Endothelial cell of umbilical vein (primary cell): ENCODE data around the gene XYLT1. TPM values are rescaled to one million over a fixed set of nuclear protein-coding genes. Genes with fewer than 3 reads are reported as not detected.

Source experiments
- BruUV-seq: library from RNA; stranded (reverse); fragments of 400-500 nt; replicated peaks from 2 replicates; lab custom pipeline; 2021; lab: Mats Ljungman, UMichigan
- CTCF ChIA-PET: fragments of 300-600, 350-600 bp; sonication (Branson Sonifier 250); formaldehyde crosslinking; loops from one replicate; lab custom pipeline; 2021; ENCODE audit warnings: antibody characterized with exemption, inconsistent platforms; lab: Charles Lee
- POLR2A ChIA-PET: fragments of 300-600, 350-600 bp; sonication (Branson Sonifier 250); formaldehyde crosslinking; loops from one replicate; lab custom pipeline; 2021; ENCODE audit warnings: antibody characterized with exemption, inconsistent platforms; lab: Charles Lee
- DNase-seq: peaks from one replicate; pipeline ENCODE4 v3.0.0-alpha.2; 2011; ENCODE audit warnings: low read depth, low spot score
- FAIRE-seq: peaks from 2 replicates; lab custom pipeline; 2011; peaks lifted over from hg19 to GRCh38; lab: Jason Lieb, UNC
- H2AFZ ChIP-seq: 2 replicates; pipeline ENCODE4 v1.6.0; 2012; ENCODE audit warnings: low read depth, low read length, control low read depth, inconsistent platforms
- H3K27ac ChIP-seq: 2 replicates; pipeline ENCODE4 v1.5.1; 2011; ENCODE audit warnings: low read depth, mild to moderate bottlenecking, control low read depth, low read length, moderate library complexity; ENCODE audit not compliant: insufficient read depth
- H3K27me3 ChIP-seq, 2 experiments: 2 replicates each; pipeline versions ENCODE4 v1.6.0 to v1.6.1; 2011; ENCODE audit warnings: low read length in 2 of 2, mixed read lengths in 1 of 2; ENCODE audit not compliant: control insufficient read depth in 2 of 2, insufficient read depth in 2 of 2
- H3K36me3 ChIP-seq, 2 experiments: 2 replicates in 1 of 2; 3 replicates in 1 of 2; pipeline ENCODE4 v1.5.1; 2011; ENCODE audit warnings: low read length in 2 of 2, mild to moderate bottlenecking in 1 of 2, moderate library complexity in 1 of 2; ENCODE audit not compliant: control insufficient read depth in 2 of 2, insufficient read depth in 2 of 2; ENCODE audit errors: extremely low read depth in 1 of 2
- H3K4me1 ChIP-seq: 3 replicates; pipeline ENCODE4 v1.5.1; 2011; ENCODE audit warnings: mild to moderate bottlenecking, low read length; ENCODE audit not compliant: control insufficient read depth, insufficient read depth; ENCODE audit errors: extremely low read depth
- H3K4me2 ChIP-seq: 2 replicates; pipeline ENCODE4 v1.6.1; 2011; ENCODE audit warnings: low read length, control low read depth, mixed read lengths; ENCODE audit not compliant: insufficient read depth
- H3K4me3 ChIP-seq, 3 experiments: fragments of 200-600 bp in 1 of 3; sonication (generic), shearing (Covaris generic) in 1 of 3; replicated peaks in 1 of 3; 2 replicates each; pipeline ENCODE4 v1.5.1; 2011 to 2016; ENCODE audit warnings: control low read depth in 3 of 3, low read length in 3 of 3, mild to moderate bottlenecking in 2 of 3, inconsistent platforms in 1 of 3, low read depth in 1 of 3, moderate library complexity in 1 of 3; ENCODE audit not compliant: insufficient read depth in 1 of 3
- H3K79me2 ChIP-seq: 2 replicates; pipeline ENCODE4 v1.6.0; 2012; ENCODE audit warnings: low read length, inconsistent platforms; ENCODE audit not compliant: control insufficient read depth, insufficient read depth
- H3K9ac ChIP-seq: replicated peaks from 2 replicates; pipeline ENCODE3; 2011; ENCODE audit warnings: low read length, control low read depth; ENCODE audit not compliant: insufficient read depth; ENCODE audit errors: extremely low read depth
- H3K9me1 ChIP-seq: replicated peaks from 3 replicates; pipeline ENCODE4 v1.6.0; 2011; ENCODE audit warnings: mild to moderate bottlenecking, low read length; ENCODE audit not compliant: control insufficient read depth, insufficient read depth; ENCODE audit errors: extremely low read depth
- H3K9me3 ChIP-seq: replicated peaks from 2 replicates; pipeline ENCODE4 v1.5.1; 2012; ENCODE audit warnings: low read length, inconsistent platforms; ENCODE audit not compliant: control insufficient read depth, insufficient read depth
- H4K20me1 ChIP-seq: replicated peaks from 2 replicates; pipeline ENCODE3; 2011; ENCODE audit warnings: mild to moderate bottlenecking, low read length; ENCODE audit not compliant: control insufficient read depth, insufficient read depth; ENCODE audit errors: extremely low read depth
- CTCF ChIP-seq, 2 donors: IDR thresholded peaks; 1 replicate in 1 of 2; 2 replicates in 1 of 2; pipeline ENCODE4 v1.5.1; 2011; ENCODE audit warnings: low read length in 2 of 2, mild to moderate bottlenecking in 2 of 2, moderate library complexity in 2 of 2, control low read depth in 1 of 2, inconsistent platforms in 1 of 2, low read depth in 1 of 2; ENCODE audit not compliant: insufficient read depth in 1 of 2; ENCODE audit errors: extremely low read depth in 1 of 2
- EZH2 ChIP-seq: IDR thresholded peaks from 2 replicates; pipeline ENCODE4 v1.6.1; 2012; ENCODE audit warnings: borderline replicate concordance, low read depth, mild to moderate bottlenecking, moderate library complexity, low read length, inconsistent platforms; ENCODE audit not compliant: severe bottlenecking
- FOS ChIP-seq: IDR thresholded peaks from 2 replicates; pipeline ENCODE4 v1.6.1; 2011; ENCODE audit warnings: mild to moderate bottlenecking, low read length, moderate library complexity, borderline replicate concordance; ENCODE audit not compliant: insufficient read depth
- GATA2 ChIP-seq: IDR thresholded peaks from 2 replicates; pipeline ENCODE4 v1.7.0; 2011; ENCODE audit warnings: low read depth, mild to moderate bottlenecking, moderate library complexity, mixed read lengths, low read length; ENCODE audit not compliant: insufficient read length, insufficient read depth
- JUN ChIP-seq: IDR thresholded peaks from 2 replicates; pipeline ENCODE4 v1.6.1; 2011; ENCODE audit warnings: borderline replicate concordance, low read depth; ENCODE audit not compliant: insufficient read length, insufficient read depth
- MYC ChIP-seq: IDR thresholded peaks from one replicate; pipeline ENCODE4 v1.6.1; 2011; ENCODE audit warnings: mild to moderate bottlenecking, low read depth, low read length
- POLR2A ChIP-seq: IDR thresholded peaks from 2 replicates; pipeline ENCODE4 v1.6.1; 2012; ENCODE audit warnings: low read depth, mild to moderate bottlenecking, control low read depth, low read length
- POLR2AphosphoS5 ChIP-seq: IDR thresholded peaks from 2 replicates; pipeline ENCODE4 v1.6.1; 2012; ENCODE audit warnings: low read depth, mild to moderate bottlenecking, control low read depth, low read length, moderate library complexity; ENCODE audit not compliant: insufficient read depth
- dilution Hi-C: fragments of 300-500 bp; cut with MboI; formaldehyde crosslinking; loops from one replicate; pipeline ENCODE4 v1.15.0; 2019; ENCODE audit warnings: low sequenced_read_pairs; ENCODE audit not compliant: extremely low pct_ligation_motif_present
- intact Hi-C: fragments of 100-400 bp; cut with micrococcal nuclease; formaldehyde crosslinking; loops from one replicate; pipeline ENCODE4 v1.10.0; 2022
- polyA plus RNA-seq, 4 experiments: library from polyadenylated mRNA; depleted of rRNA in 3 of 4; stranded (reverse) in 3 of 4; unstranded in 1 of 4; fragments of >200 nt; gene quantifications; 2 replicates each; pipeline versions ENCODE4 v1.2.1 to v1.2.3, GENCODE V29; 2011 to 2012; ENCODE audit warnings: missing spikeins in 1 of 4
- total RNA-seq: library from RNA; stranded (reverse); gene quantifications from 2 replicates; pipeline ENCODE4 v1.2.3, GENCODE V29; 2021
- TF ChIP-seq, protein P1 (sequence below): IDR thresholded peaks from 2 replicates; pipeline ENCODE4 v1.6.1; 2011; ENCODE audit not compliant: insufficient read depth, insufficient read length

XYLT1 gene
- total and polyA plus RNA-seq, 2 donors (not counting 3 experiments of a cell fraction or from before 2014, with no cell fraction given) = 0.63 to 2.9 TPM

DNA sequence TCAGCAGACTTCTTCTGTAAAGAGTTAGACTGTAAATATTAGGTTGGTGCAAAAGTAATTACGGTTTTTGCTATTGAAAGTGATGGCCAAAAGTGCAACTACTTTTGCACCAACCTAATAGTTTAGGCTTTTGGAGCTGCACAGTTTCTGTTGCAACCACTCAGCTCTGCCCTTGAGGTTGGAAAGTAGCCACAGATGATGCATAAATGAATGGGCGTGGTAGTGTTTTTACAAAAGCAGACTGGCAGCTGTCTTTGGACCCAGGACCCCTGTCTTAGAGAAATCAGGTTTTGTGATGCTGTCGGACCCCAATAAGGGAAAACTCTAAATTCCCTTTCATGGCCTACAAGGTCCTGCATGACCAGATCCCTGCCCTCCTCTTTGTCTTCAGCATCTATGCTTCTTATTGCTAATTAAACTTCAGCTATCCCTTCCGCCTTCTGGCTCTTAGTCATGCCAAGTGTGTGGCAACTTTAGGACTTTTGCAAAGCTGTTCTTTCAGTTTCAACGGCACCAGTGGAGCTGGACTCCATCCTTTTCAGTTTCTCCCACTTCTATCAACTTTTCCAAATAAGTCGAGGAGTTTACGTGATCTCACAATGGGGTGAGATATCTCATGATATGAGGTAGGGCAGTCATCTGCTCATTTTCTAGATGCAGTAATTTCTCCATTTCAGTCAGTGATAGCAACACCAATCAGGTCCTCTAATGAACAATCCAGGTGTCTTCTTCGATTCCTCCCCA lies 232.3 kb downstream of the XYLT1 start:
- dilution Hi-C loops = no loop called here
- no peak overlapping the region for H2AFZ ChIP-seq
- no peaks in the 10 kb centered on the region for H3K36me3 ChIP-seq
- ChIA-PET CTCF (no interaction called here), POLR2A (no interaction called here)
- H3K27me3 ChIP-seq = no peaks in the 10 kb centered on the region
- TF ChIP-seq POLR2A (no peak), GATA2 (no peak)
- TF ChIP-seq, protein P1, sequence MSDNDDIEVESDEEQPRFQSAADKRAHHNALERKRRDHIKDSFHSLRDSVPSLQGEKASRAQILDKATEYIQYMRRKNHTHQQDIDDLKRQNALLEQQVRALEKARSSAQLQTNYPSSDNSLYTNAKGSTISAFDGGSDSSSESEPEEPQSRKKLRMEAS = no peak
- no TSS peak for BruUV-seq
- no peaks in the 10 kb centered on the region for H3K4me1 ChIP-seq
- H3K79me2 ChIP-seq = no peaks in the 10 kb centered on the region
- no peak overlapping the region for H3K27ac ChIP-seq
- H3K9me1 ChIP-seq = no peaks in the 10 kb centered on the region
- H3K9ac ChIP-seq = no peak overlapping the region
- no peak overlapping the region for H3K4me2 ChIP-seq
- intact Hi-C loops = no loop called here
- DNase-seq (no peak), FAIRE-seq (no peak)
- no peak overlapping the region for H3K4me3 ChIP-seq
- H3K9me3 ChIP-seq = peaks cover 3% of the 10 kb centered on the region
- no peaks in the 10 kb centered on the region for H4K20me1 ChIP-seq

GRCh38 chr16:17237350-17237944 lies 233.3 kb downstream of the XYLT1 start:
- H3K36me3 ChIP-seq = no peaks in the 10 kb centered on the region
- POLR2A ChIA-PET = no interaction called here
- no peaks in the 10 kb centered on the region for H4K20me1 ChIP-seq
- no peaks in the 10 kb centered on the region for H3K79me2 ChIP-seq
- TF ChIP-seq GATA2 = no peak
- no peak for TF ChIP-seq JUN
- TF ChIP-seq MYC = no peak
- TF ChIP-seq POLR2AphosphoS5 = no peak
- TF ChIP-seq POLR2A = no peak
- TF ChIP-seq FOS = no peak
- TF ChIP-seq CTCF (IDR thresholded peaks at IDR 0.05; ENCODE audit: extremely low read depth in 1 of 2, insufficient read depth in 1 of 2, low read depth in 1 of 2, low read length in 2 of 2) = no peak
- no peak for TF ChIP-seq EZH2
- TF ChIP-seq, protein P1 = no peak
- H3K4me1 ChIP-seq = no peaks in the 10 kb centered on the region
- H3K9me1 ChIP-seq = no peaks in the 10 kb centered on the region
- H3K9ac ChIP-seq = no peak overlapping the region
- no TSS peak for BruUV-seq
- no peak overlapping the region for H3K4me3 ChIP-seq
- no peaks in the 10 kb centered on the region for H3K27me3 ChIP-seq
- no peak overlapping the region for H3K27ac ChIP-seq
- DNase-seq (no peak), FAIRE-seq (no peak)
- CTCF ChIA-PET = no interaction called here
- intact Hi-C loops (no loop called here), dilution Hi-C loops (no loop called here)
- no peak overlapping the region for H2AFZ ChIP-seq
- H3K9me3 ChIP-seq = peaks cover 3% of the 10 kb centered on the region
- H3K4me2 ChIP-seq = no peak overlapping the region
